HG02588 (cell line): Measurements from ENCODE around the gene ACTMAP.

Experiments used
- ATAC-seq: cut with Tn5 transposase; IDR thresholded peaks from one replicate; pipeline ENCODE4 v1.9.1; 2021; ENCODE audit warnings: mild to moderate bottlenecking, moderate library complexity; ENCODE audit not compliant: unreplicated experiment

Gene ACTMAP

DNA sequence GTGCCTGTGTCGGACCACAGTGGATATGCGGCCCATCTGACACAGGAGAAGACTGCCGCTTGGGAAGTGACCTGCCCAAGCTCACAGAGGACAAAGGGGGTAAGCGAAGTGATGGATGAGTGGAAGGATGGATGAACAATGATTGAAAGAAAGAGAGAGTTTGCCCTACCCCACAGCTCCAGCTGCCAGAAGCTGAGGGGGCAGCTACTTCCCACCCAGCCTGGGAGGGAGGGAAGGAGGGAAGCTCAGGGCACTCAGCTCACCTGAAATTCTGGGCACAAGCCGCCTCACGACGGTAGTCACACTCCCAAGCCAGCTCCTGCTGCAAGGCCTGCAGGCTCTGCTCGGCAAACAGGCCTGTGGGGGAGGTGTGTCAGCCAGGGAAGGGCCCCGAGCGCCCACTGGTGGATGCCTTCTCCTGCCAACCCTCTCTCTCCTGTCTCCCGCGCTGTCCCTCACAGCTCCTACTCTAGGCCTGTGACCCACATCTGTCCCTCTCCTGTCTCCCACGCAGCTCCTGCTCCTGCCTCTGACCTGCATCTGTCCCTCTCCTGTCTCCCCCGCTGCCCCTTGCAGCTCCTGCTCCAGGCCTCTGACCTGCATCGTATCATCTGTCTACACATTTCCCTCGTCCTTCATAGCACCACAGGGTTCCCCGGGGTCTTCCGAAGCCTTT lies 47.8 kb downstream of the ACTMAP start:
- no peak for ATAC-seq

DNA sequence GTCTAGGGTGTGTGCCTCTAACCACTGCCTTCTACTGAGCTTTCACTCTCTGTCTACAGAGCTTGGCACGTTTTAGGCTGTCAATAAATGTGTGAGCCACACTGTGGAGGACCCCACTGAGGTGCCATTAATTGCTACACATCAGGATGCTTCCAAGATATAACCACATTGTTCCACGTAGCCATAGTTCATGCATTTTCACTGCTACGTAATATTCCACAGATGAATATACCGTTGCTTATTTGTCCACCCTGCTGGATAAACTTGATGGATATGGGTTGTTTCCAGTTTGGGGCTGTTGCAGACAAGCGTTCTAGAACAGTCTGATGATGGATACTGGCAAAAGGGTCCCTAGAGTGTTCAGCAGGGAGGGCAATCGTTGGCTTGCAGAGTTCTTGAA lies 48.5 kb downstream of the ACTMAP start:
- ATAC-seq: no peak

DNA sequence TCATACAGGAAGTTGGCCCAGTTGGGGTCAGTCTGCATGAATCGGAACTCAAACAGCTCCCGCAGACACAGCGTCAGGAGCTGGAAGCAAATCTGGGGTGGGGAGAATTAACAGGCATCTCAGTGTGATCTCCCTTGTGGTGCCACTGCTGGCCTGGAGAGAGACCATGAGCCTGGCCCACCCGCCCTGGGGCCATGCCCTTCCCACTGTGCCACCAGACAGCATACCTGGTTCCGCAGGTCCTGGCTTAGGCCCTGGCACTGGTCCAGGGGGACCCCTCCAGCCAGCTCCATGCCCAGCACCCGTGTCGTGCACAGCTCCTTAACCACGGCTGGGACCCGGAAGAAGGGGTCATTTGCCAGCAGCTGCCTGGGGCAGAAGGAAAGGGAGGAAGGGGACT lies 50.2 kb downstream of the ACTMAP start:
- no peak for ATAC-seq

DNA sequence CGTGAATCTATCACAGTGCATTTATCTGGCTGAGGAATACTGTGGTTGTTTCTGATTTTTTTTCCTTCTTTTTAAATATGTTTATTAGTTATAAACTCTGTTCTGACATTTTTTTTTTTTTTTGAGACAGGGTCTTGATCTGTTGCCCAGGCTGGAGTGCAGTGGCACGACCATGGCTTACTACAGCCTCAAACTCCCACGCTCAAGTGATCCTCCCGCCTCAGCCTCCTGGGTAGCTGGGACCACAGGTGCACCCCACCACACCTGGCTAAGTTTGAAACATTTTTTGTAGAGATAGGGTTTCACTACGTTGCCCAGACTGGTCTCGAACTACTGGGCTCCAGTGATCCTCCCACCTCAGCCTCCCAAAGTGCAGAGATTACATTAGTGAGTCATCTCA lies 53.3 kb downstream of the ACTMAP start:
- no peak for ATAC-seq

DNA sequence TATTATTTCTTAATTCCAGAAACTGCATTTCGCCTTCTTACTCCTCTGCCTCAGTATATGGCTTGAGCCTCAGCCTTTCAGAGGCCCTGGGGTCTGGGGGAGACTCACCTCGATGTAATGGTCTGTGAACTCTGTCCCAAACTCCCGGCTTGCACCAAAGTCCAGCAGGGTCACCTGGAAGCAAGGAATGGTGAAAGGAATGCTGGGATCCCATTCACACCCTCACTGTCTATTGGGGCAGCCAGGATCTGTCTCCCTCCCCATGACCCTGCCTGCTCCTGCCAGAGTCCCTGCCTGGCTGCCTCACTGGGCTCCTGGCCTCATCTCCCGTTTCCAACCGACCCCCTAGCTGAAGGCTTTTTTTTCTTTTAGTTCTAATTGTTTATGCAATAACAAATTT lies 54.4 kb downstream of the ACTMAP start:
- ATAC-seq: no peak

DNA sequence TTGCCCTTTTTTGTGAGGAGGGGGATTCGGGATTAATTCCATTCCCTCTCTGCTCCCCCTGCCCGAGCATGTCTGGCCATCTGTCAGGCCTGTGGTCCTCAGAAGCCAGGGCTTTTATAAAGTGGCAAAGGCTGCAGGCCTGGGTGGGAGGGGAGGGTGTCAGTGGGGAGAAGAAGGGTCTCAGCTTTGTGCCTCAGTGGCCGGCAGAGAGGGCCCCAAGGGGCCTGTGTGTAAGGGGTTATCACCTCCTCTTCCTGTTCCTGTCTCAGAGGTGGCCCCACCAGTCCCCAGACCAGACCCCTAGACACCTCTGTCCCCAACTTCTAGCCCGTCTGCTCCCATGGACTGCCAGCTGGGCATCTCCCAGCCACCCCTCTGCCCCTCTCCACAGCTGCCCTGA lies 56.4 kb downstream of the ACTMAP start:
- no peak for ATAC-seq

DNA sequence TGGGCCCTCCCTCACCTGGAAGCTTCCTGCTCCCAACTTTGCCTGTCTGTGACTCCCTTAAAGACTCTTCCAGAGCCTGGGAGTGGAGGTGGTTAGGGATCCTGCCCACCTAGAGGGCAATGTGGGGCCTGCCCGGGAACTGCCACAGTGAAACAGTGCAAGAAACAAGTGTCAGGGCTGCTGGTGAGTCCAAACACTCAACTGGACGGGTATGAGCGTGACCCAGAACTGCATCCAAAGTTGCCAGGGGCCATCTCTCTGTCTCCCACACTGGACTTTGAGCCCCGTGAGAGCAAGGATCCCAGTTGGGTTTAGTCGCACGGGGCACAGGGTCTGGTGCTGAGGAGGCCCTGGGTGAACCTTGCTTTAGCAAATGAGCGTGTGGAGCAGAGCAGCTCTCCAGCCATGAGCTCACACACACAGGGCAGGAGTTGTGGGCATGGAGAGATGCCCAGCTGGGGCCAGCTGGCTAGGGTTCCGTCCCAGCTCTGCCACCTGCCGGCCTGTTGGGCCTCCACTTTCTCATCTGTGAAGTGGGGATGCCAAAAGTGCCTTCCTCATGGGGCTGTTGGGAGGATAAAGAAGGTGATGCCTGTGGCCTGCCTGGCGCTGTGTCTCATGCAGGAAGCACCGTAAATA lies 57.0 kb downstream of the ACTMAP start:
- ATAC-seq: no peak

DNA sequence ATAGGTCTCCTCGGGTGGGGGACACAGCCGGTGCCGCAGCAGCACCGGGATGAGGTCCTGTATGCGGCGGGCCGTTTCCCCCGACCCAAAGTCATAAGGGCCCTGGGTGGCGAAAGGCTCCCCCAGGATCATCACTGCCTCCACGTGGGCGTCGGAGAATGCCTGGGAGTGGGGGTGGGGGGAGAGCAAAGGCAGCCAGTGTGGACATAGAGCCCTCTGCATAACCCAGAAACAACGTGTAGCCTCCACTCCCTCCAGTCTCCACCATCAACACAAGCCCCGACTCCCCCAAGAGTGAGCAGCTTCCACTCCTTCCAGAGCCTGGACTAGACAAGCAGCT lies 58.1 kb downstream of the ACTMAP start:
- ATAC-seq: no peak

DNA sequence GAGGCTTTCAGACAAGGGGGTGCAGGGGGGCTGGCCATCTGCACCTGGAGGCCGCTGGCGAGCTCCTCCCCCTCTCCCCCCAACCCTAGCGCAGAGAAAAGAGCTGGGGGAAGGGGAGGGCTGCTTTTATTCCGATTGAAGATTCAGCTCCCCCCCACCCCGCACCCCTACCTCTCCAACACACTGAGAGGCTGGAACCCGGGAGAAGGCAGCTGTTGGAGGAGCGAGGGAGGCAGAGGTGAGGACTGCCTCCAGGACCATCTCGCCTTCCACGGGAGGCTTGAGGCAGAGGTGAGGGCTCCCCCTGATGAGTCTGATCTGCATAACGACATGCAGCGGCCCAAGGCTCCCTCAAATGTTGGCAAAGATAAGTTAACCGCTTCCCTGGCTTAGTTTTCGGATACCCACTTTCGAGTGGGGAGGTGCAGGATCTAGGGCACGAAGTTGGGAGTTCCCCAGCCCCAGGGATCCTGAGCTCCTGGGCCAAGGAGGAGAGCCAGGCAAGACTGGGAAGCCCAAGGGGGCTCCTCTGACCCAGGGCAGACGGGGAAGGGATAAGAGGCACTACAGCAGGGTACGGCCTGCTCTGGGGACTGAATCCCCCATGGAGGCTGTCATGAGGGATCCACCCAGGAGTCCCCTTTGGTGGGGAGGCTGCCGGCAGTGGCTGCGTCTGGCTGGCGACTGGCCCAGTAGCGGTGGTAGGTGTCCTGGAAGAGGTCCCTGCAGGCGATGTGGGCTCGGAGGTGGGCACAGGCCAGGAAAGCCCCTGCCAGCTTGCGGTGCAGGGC lies 58.7 kb downstream of the ACTMAP start:
- no peak for ATAC-seq
